K562 treated with DMSO at 1 percent for 24 hours (cell line): ENCODE measurements around the gene KIF6. TPM values are rescaled to one million over a fixed set of nuclear protein-coding genes. Genes with fewer than 3 reads are reported as not detected.

Source experiments
- total RNA-seq: library from RNA; unstranded; fragments of 300-600 nt; gene quantifications from 2 replicates; pipeline ENCODE4 v1.2.3, GENCODE V29; 2022; ENCODE audit warnings: low read depth; ENCODE audit not compliant: insufficient read depth

KIF6 gene, protein sequence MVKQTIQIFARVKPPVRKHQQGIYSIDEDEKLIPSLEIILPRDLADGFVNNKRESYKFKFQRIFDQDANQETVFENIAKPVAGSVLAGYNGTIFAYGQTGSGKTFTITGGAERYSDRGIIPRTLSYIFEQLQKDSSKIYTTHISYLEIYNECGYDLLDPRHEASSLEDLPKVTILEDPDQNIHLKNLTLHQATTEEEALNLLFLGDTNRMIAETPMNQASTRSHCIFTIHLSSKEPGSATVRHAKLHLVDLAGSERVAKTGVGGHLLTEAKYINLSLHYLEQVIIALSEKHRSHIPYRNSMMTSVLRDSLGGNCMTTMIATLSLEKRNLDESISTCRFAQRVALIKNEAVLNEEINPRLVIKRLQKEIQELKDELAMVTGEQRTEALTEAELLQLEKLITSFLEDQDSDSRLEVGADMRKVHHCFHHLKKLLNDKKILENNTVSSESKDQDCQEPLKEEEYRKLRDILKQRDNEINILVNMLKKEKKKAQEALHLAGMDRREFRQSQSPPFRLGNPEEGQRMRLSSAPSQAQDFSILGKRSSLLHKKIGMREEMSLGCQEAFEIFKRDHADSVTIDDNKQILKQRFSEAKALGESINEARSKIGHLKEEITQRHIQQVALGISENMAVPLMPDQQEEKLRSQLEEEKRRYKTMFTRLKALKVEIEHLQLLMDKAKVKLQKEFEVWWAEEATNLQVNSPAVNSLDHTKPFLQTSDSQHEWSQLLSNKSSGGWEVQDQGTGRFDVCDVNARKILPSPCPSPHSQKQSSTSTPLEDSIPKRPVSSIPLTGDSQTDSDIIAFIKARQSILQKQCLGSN
- not detected in 2 replicates for total RNA-seq

DNA sequence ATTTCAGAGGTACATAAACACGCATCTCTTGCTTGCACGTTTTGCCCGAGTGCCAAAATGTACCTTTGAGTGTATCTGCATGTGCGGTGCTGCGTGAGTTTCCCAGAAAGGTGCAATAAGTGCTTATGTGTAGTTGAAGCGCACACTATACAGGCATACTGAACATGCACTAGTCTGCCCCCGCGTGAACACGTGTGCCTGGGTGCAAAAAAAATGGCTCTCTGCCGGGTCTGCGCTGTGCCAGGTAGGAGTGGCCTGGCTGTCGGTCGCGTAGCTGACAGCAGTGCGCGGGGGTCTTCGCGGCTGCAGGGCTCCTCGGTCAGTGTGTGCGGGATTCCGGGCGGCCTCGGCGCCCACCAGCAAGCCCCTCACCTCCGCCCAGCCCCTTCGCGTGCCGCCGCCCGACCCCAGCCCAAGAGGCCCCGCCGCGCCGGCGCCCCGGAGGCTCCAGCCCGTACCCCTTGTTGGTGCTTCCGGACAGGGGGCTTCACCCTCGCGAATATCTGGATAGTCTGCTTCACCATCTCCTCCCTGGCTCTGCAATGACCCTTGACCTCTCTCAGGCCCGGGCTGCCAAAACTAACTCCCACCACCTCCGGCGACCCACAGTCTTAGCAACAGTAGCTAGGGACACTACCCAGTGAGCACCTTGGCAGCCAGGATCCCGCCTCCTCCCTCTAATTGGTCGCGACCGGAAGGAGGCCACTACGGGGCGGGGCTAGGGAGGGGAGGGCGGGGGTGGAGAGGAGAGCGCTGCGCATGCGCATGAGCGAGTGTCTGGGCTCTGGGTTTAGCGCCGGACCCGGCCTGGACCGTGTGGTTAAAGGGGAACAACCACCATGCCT is at the start of gene KIF6:
Gene KIF6 (minus strand): TSS at position 622 of the 845 bp plus-strand sequence. CDS start 98 bp downstream, at position 524.

DNA sequence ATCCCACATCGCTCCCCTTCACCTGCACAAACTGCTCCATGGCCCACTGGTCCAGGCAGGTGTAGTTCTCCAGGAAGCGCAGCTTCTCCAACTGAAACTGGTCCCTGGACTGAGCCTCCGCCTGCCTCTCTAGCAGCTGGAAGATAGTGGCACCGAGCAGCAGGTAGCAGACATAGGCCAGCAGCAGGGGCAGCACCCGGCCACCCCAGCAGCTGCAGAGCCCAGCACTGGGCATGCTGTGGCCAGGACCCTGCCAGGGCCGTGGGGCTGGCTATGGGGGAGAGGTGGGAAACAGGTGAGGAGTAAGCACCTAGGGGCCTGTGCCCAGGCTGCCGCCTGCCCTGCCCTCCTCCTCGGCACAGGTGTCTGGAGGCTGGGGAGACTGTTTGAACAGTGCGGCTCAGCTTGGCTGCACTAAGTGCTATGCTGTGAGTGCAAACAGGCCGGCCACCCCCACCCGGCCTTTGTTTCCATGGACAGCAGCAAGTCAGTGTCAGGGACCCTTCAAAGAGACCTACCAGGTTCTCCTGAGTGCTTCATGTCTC is 402.8 kb downstream of the KIF6 start, which contains the start of gene KCNK16:
Gene KCNK16 (minus strand): TSS at position 397 of the 545 bp plus-strand sequence. CDS start 162 bp downstream, at position 235.

DNA sequence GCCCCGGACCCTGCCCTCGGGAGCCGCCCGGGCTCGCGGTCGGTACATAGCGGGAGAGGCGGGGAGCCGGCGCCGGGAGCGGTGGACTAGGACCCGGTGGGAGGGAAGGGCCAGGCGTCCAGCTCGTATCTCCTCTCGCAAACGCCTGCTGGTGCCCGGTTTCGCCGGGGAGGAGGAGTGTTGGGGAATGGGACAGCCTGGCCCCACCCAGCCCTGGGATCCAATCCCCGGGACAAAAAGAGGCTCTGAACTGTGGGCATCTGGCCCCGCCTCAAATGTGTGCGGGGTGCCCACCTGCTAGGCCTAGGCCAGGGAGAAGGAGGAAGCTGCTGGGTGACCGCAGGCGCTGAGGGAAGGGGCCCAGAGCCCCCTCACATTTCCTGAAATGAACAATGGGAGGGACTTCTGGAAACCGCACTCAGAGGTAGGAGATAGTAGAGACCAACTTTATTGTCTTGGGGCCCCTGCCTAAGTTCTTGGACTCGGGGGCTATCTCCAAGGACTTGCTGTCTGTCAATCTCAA is 410.9 kb downstream of the KIF6 start, which contains the start of gene KCNK17:
Gene KCNK17 (minus strand): TSS at position 147 of the 523 bp plus-strand sequence. CDS start 99 bp downstream, at position 48.

Other genes with a start within 250 kb of the KIF6 start
- gene DAAM2, start 67.0 kb upstream of the KIF6 start, total RNA-seq: 0.13 TPM in 1 of 2 replicates, not detected in the other
- 18.6 and 18.9 TPM in 2 replicates for gene MOCS1, start 209.1 kb upstream of the KIF6 start, total RNA-seq